ENCODE measurements around the gene DOCK4. TPM values are rescaled to one million over a fixed set of nuclear protein-coding genes. Genes with fewer than 3 reads are reported as not detected.

The DOCK4 gene
- total RNA-seq, 1 experiment from 2014 or later = 4.9 TPM

GRCh38 chr7:111985798-111986197 lies 220.4 kb downstream of the DOCK4 start:
- Histone ChIP-seq H3K9ac (ENCODE audit: extremely low read depth, insufficient read length, low read length) (no peak overlapping the region), H3K79me1 (ENCODE audit: insufficient read depth, low read depth, low read length, poor library complexity, severe bottlenecking) (no peaks in the 10 kb centered on the region), H3K27me3 (ENCODE audit: insufficient read depth, low read length) (no peaks in the 10 kb centered on the region), H4K5ac (ENCODE audit: insufficient read length, low read depth, low read length) (no peak overlapping the region), H3K14ac (ENCODE audit: insufficient read depth, low read length) (no peak overlapping the region), H3K56ac (ENCODE audit: insufficient read length, low read depth, low read length) (no peak overlapping the region), H4K8ac (replicated peaks; ENCODE audit: insufficient read length, low read depth, low read length) (no peak overlapping the region), H2AFZ (ENCODE audit: low read length) (no peak overlapping the region), H3K9me3 (ENCODE audit: control insufficient read depth, low read depth, low read length) (no peaks in the 10 kb centered on the region), H2AK5ac (ENCODE audit: insufficient read length, low read length) (no peak overlapping the region), H4K20me1 (ENCODE audit: control insufficient read depth, insufficient read depth, insufficient read length) (no peaks in the 10 kb centered on the region), H2BK5ac (ENCODE audit: insufficient read length, low read length) (no peak overlapping the region), H2BK15ac (ENCODE audit: low read depth, low read length) (no peak overlapping the region), H3K4ac (ENCODE audit: low read depth, low read length) (no peak overlapping the region), H3T11ph (ENCODE audit: low read length) (no peak overlapping the region), H2BK120ac (ENCODE audit: low read depth, low read length, poor library complexity, severe bottlenecking) (no peak overlapping the region), H3K4me1 (ENCODE audit: insufficient read depth, low read length) (peaks cover 3% of the 10 kb centered on the region; the same call in 1 of the 2 replicates), H2BK12ac (ENCODE audit: insufficient read length, low read depth, low read length) (no peak overlapping the region), H3K23ac (ENCODE audit: insufficient read length, low read depth, low read length) (no peak overlapping the region), H3K79me2 (ENCODE audit: insufficient read depth, low read length) (no peaks in the 10 kb centered on the region), H4K91ac (ENCODE audit: insufficient read length, low read depth, low read length) (no peak overlapping the region), H3K18ac (ENCODE audit: insufficient read length, low read depth, low read length) (no peak overlapping the region), H3K23me2 (ENCODE audit: insufficient read length, low read depth, low read length, poor library complexity, severe bottlenecking) (no peaks in the 10 kb centered on the region), H2BK20ac (ENCODE audit: low read depth, low read length, poor library complexity, severe bottlenecking) (no peak overlapping the region), H3K27ac (ENCODE audit: insufficient read length, low read depth, low read length) (no peak overlapping the region), H3K4me2 (ENCODE audit: insufficient read depth, insufficient read length, low read length) (no peak overlapping the region)
- WGBS (ENCODE audit: extremely low coverage, insufficient read length, low lambda C conversion rate) = no CpG with 5 or more reads among the region's 1 CpG
- no peak overlapping the region for H3K4me3 Mint-ChIP-seq
- H3K27ac Mint-ChIP-seq = no peak overlapping the region
- no peak for TF ChIP-seq CTCF (conservative IDR thresholded peaks at IDR 0.05)
- no peaks in the 10 kb centered on the region for H3K9me3 Mint-ChIP-seq
- H3K27me3 Mint-ChIP-seq (ENCODE audit: low read depth) = no peaks in the 10 kb centered on the region
- peaks cover 0 to 14% (median 0%) of the 10 kb centered on the region in 3 experiments; a peak in 4 of 7 replicates for H3K36me3 Mint-ChIP-seq (ENCODE audit: insufficient read depth in 1 of 3, low read depth in 3 of 3)
- DNase-seq = no peak
- H3K4me1 Mint-ChIP-seq = peaks cover 7% of the 10 kb centered on the region in 2 experiments; a peak in 3 of 4 replicates
